Measurements from ENCODE around the gene ELOVL5. TPM values are rescaled to one million over a fixed set of nuclear protein-coding genes. Genes with fewer than 3 reads are reported as not detected.

Gene ELOVL5
- polyA plus RNA-seq, 1 donor from 2014 or later = 31.2 TPM

- no peak overlapping the region for H3K27ac ChIP-seq (ENCODE audit: low read length)
- H3K9ac ChIP-seq (ENCODE audit: low read length) = no peak overlapping the region
- TF ChIP-seq CTCF (IDR thresholded peaks at IDR 0.05; ENCODE audit: poor library complexity, severe bottlenecking) (no peak), EP300 (conservative IDR thresholded peaks at IDR 0.05; ENCODE audit: poor library complexity, severe bottlenecking) (no peak)
- H2AFZ ChIP-seq (ENCODE audit: low read depth, low read length) = no peak overlapping the region
- no peak overlapping the region for H3K4me3 ChIP-seq (ENCODE audit: low read length)
- H3K4me2 ChIP-seq (ENCODE audit: low read length) = no peak overlapping the region
- H3K27me3 ChIP-seq (ENCODE audit: insufficient read depth, low read depth, low read length) = no peaks in the 10 kb centered on the region
- H3F3A ChIP-seq (ENCODE audit: insufficient read depth, low read length, poor library complexity, severe bottlenecking) = no peaks in the 10 kb centered on the region
- H3K79me2 ChIP-seq (replicated peaks; ENCODE audit: insufficient read depth, low read length) = no peaks in the 10 kb centered on the region
- no peaks in the 10 kb centered on the region for H3K9me2 ChIP-seq (ENCODE audit: insufficient read depth, low read length)
- no peaks in the 10 kb centered on the region for H3K9me3 ChIP-seq (ENCODE audit: low read length)
- H4K20me1 ChIP-seq (ENCODE audit: insufficient read depth) = no peaks in the 10 kb centered on the region
- H3K36me3 ChIP-seq (ENCODE audit: insufficient read depth, low read length) = no peaks in the 10 kb centered on the region
Observed at GRCh38 chr6:53241938-53242337, 106.8 kb downstream of the ELOVL5 start.

GRCh38 chr6:53240761-53241160 lies 108.0 kb downstream of the ELOVL5 start:
- Histone ChIP-seq H3K4me3 (ENCODE audit: low read length) (no peak overlapping the region), H3K9me2 (ENCODE audit: insufficient read depth, low read length) (no peaks in the 10 kb centered on the region), H4K20me1 (ENCODE audit: insufficient read depth) (no peaks in the 10 kb centered on the region), H3K27me3 (ENCODE audit: insufficient read depth, low read depth, low read length) (no peaks in the 10 kb centered on the region), H3F3A (ENCODE audit: insufficient read depth, low read length, poor library complexity, severe bottlenecking) (no peaks in the 10 kb centered on the region), H3K79me2 (replicated peaks; ENCODE audit: insufficient read depth, low read length) (no peaks in the 10 kb centered on the region), H3K27ac (ENCODE audit: low read length) (no peak overlapping the region), H3K36me3 (ENCODE audit: insufficient read depth, low read length) (no peaks in the 10 kb centered on the region), H3K4me2 (ENCODE audit: low read length) (no peak overlapping the region), H3K9ac (ENCODE audit: low read length) (no peak overlapping the region), H2AFZ (ENCODE audit: low read depth, low read length) (no peak overlapping the region), H3K9me3 (ENCODE audit: low read length) (no peaks in the 10 kb centered on the region)
- TF ChIP-seq TAF1 (IDR thresholded peaks at IDR 0.05; ENCODE audit: low read depth) (no peak), POLR2AphosphoS5 (IDR thresholded peaks at IDR 0.05) (no peak), EZH2 (IDR thresholded peaks at IDR 0.05; ENCODE audit: borderline replicate concordance, insufficient read depth, low read length, poor library complexity, severe bottlenecking) (no peak), CTCF (IDR thresholded peaks at IDR 0.05; ENCODE audit: poor library complexity, severe bottlenecking) (no peak), REST (IDR thresholded peaks at IDR 0.05; ENCODE audit: borderline replicate concordance) (no peak), MXI1 (conservative IDR thresholded peaks at IDR 0.05; ENCODE audit: poor library complexity, severe bottlenecking) (no peak), EP300 (conservative IDR thresholded peaks at IDR 0.05; ENCODE audit: poor library complexity, severe bottlenecking) (no peak), RAD21 (conservative IDR thresholded peaks at IDR 0.05) (no peak), SMC3 (conservative IDR thresholded peaks at IDR 0.05; ENCODE audit: poor library complexity) (no peak)

Data from neural cell (in vitro differentiated cells).